Measurements from ENCODE around the gene TNPO3.
"Not testable (repeated sequence)": the region's sequence is repeated elsewhere in the genome, so short reads cannot be mapped to it uniquely, and the experiment has no call there.

TNPO3 gene

GRCh38 chr7:128921866-128922440 lies 133.0 kb downstream of the TNPO3 start:
- DNase-seq (ENCODE audit: low read depth in 2 of 2): no peak

- no peak for DNase-seq (ENCODE audit: low read depth in 2 of 2)
Measured at GRCh38 chr7:128920913-128921582, 133.9 kb downstream of the TNPO3 start.

DNA sequence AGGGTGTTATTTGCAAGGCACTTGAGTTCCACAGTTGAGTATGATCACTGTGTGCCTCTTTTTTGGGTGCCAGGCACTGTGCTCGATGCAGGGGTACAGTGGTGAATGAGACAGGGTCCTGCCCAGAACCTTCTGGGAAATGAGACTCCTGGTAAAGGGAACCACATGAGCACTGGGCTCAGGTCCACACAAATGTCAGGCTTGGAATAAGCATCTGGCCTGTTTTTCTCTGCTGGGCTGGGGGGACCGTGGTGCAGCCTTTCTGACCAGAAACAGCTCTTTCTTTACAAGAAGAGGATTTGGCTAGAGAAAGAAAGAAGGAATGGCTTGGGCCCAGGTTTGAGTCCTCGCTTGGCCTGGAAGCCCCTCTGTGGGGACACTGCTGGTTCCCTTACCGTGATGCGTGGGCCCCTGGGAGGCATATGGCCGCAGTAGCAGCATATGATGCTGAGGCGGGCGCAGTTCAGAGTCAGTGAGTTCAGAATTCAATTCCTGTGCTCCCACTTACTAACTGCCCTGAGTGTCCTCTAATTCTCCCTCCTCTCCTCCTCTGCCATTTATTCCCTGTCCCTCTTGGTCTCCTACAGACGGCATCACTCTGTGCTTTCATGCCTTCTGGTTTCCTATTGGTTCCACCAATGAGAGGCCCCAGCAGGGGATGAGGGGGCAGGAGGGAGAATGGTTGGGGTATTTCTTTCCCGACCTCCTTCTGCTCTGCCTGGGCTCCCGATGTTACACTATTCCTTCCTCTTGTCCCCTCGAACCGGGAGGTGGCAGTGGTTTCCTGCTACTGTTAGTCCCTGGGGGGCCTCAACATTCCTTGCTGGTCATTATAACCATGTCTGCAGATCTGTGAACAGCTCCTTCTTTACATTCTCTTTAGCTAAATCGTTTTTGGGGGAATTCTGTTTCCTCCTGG lies 134.8 kb downstream of the TNPO3 start:
- DNase-seq (ENCODE audit: low read depth in 2 of 2): no peak

- DNase-seq (ENCODE audit: low read depth in 2 of 2): no peak
Measured at GRCh38 chr7:128919241-128919640, 135.7 kb downstream of the TNPO3 start.

DNA sequence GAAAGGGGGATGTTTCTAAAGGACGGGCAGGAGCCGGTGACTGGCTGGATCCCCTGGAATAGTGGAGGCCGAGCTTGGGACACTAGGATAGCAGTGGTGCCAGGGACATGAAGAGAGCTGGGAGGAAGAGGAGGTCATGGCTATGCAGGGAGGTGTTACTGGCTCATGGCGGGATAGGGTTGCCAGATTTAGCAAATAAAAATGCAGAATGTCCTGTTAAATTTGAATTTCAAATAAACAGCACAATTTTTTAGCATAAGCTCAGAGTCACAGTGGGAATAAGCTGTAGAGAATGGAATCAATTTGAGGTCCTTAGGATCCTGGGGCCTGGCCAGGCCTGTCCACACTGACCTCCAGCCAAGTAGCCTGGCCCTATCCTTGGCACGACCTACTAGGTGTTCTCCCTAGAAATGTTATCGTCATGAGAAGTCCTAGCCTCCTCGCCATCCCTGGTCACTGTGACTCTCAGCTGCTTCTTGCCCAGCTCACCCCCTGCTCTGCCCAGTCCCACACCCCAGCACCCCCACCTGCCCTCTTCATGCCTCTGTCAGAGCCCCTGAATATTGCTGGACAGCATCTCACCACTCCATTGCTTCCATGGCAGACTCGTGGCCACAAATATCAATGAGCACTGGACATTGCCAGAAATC lies 136.8 kb downstream of the TNPO3 start:
- no peak for DNase-seq (ENCODE audit: low read depth in 2 of 2)

DNA sequence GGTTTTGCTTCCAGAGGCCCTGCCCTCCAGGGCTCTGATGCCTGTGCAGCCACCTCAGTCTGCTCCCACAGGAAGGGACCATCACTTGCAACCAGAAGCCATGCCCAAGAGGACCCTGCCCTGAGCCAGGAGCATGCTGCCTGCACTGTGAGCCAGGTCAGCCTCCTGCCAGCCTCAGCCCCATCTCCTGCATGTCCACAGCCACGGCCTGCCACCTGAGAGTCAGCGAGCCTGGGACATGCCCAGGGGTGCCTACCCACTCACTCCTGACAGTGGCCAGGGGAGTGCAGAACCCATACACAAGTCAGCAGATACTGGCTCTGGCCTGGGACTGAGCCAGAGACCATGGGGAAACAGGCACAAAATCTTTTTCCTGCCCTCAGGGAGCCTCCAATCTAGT lies 137.8 kb downstream of the TNPO3 start:
- DNase-seq (ENCODE audit: low read depth in 2 of 2): no peak

- no peak for DNase-seq (ENCODE audit: low read depth in 2 of 2)
Measured at GRCh38 chr7:128916643-128916915, 138.3 kb downstream of the TNPO3 start.

- DNase-seq (ENCODE audit: low read depth in 2 of 2): no peak
Measured at GRCh38 chr7:128915841-128916642, 138.9 kb downstream of the TNPO3 start.

- no peak for DNase-seq (ENCODE audit: low read depth in 2 of 2)
Measured at GRCh38 chr7:128915271-128915819, 139.6 kb downstream of the TNPO3 start.

DNA sequence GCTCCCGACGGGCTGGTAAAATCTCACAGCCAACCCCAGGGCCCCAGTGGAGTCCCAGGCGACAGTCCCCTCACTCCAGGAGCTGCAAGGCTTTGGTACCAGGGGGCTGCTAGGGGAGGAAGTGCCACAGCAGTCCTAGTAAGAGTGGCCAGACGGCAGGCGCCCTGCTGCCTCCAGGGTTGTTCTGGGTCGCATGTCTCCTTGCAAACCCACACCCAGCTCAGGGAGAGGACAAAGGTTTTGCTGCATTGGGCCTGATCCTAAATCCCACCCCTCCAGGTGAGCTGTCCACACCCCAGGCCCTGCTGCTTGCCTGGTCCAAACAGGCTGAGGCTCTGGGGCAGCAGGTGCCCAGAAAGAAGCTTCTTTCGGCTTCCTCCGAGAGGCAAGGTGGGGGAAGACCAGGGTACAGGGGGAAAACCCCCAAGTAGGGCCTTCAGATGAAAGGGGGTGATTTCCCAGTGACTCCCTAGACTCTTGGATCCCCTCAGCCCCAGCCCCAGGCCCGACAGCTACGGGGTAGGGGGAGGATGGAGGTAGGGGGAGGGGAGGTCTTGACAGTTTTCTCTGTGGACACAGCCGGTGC lies 140.3 kb downstream of the TNPO3 start:
- DNase-seq (ENCODE audit: low read depth in 2 of 2): no peak

DNA sequence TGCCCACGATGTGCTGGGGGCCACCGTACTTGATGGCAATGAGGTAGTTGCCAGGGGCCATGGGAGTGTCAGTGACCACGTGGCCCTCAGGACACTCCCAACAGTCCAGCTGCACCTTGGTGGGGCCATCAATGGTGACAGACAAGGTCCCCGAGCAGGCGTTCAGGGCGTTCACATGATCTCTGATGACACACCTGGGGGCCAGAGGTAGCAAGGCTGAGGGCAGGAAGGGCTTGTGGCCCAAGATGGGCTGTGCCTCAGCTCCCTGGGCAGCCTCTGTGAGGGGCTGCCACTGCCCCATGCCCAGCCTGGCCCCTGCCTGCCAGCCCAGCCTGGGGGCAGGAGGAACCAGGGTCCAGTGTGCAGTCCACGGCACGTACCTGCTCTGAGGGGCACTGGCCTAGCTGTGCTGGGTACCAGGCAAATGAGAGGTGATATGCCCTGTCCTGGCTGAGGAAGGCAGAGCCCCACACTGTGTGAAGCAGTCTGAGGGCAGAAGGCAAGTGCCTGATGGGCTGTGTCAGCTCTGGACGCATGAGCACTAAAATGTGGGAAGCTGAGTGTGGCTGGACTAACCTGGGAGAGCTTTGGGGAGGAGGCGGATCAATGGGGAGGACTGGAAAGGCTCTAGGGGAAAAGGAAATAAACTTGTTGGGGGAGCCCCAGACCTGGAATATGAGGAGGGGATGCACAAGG lies 140.9 kb downstream of the TNPO3 start:
- DNase-seq (ENCODE audit: low read depth in 2 of 2): no peak

DNA sequence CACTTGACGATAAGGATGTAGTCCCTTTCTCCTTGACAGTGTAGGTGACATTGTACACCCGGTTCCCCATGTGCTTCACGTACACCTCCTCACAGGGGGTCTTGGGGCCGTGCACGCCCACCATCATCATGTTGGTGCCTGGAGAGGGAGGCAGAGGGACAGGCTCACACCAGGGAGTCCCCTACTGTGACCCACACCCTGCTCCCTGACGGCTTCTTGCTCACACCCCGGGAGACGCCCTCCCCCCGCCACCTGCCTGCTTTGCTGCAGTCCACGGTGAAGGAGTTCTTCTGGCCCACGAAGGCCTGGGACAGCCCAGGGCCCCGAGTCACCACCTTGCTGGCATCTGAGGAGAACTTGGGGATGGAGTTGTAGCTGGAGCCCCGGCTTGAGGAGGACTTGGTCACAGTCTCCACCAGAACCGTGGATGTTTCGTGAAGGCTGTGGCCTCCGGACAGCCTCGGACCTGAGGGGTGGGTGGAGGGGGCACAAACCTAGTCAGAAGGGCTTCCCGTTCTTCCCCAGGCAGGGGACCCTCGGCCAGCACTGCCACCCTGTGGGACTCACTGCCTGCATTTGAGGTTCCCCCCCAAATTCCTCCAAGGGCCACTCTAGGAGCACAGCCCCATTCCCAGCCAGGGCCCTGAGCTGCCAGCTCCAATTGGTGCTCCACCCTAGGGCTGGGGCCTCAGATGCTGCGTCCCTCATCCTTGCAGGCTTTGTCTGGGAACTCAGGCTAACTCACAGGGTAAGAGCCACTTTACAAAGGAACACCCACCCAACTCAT lies 142.0 kb downstream of the TNPO3 start:
- DNase-seq (ENCODE audit: low read depth in 2 of 2): not testable (repeated sequence)

GRCh38 chr7:128912281-128912680 lies 142.6 kb downstream of the TNPO3 start:
- DNase-seq (ENCODE audit: low read depth in 2 of 2): no peak

DNA sequence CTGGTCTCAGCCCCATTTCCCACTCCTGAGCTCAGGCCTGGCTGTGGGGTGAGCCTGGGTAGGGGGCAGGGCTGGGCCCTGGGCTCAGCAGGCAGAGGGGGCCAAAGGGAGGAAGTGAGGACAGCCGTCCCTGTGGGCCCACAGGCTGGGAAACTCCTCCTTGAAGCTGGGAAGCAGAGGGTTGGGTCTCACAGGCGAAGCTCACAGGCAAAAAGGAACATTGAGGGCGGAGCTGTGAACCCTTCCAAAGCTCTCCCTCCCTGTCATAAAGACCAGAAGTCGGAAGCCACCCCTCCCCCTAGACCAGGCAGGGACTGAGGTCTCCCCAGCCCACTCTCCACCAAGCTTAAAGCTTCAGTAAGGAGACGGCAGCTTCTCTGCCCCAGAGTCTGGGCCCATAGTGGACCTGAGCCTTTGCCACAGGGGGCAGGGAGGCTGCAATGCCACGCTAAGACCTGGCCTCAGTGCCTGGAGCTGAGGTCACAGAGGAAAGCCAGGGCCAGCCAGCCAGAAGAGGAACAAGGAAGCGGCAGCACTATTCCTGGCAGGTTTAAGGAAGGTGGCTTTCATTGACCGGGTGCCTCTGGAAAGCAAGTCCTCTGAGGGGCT lies 143.4 kb downstream of the TNPO3 start:
- no peak for DNase-seq (ENCODE audit: low read depth in 2 of 2)

DNA sequence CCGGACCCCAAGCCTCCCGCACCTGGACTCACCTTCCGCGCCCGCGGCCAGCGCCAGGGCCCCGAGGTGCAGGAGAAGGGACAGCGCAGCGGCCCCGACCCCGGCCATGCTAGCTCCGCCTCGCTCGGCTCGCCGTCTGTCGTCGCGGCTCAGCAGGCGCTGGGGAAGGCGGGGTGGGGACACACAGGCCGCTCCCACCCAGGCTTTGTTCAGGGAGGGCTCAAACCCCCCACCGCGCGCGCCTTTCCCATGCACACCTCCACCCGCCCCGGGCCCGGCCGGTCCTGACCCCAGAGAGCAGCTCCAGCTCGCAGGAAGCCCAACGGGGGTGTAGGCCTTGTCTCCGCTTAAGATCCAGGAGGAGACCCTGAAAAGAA lies 144.4 kb downstream of the TNPO3 start, which contains the start of gene KCP:
KCP (minus strand) TSS at position 141 of the 377 bp plus-strand sequence; CDS start at position 108, 33 bp downstream.
- no peak for DNase-seq (ENCODE audit: low read depth in 2 of 2)

DNA sequence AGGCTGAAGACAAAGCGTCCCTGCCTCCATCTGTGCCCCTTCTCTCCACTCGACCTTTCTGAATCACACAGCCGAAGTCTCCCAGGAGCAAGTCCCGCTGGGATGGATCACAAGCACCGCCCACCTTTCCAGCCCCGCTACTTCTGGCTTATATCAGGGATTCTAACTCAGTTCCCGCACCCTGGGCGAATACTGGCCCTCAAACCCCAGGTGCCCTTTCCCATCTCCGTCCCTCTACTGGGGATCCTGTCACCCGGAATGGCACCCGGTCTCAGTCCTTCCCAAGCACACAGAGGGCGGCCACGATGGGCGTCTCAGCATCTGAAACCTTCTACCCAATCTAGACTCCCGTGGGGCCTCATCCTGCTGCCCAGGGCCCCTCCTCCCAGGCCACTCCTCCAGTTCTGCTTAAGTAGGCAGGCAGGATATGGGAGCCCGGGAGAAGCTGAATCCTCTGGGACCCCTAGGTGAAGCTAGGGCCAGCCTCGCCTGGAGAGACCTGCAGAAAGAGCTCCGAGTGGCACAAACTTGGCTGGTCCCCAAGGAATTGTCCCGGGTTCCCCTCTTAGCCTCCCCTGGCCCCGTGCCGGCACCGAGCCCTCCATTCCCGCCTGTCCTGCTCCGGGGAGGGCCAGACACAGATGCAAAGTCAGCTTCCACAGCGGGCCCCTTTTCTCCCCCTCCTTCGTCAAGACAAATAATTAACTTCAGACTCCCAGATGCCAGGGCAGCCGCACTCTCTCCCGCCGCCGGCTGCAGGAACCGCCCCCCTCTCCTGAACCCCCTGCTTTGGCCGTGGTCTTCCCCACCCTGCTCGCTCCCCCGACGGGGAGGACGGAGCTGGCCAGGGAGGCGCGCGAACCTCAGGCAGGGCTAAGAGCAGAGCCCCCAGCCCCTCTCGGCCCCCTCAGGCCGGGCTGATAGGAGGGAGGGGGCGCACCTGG lies 145.0 kb downstream of the TNPO3 start:
- DNase-seq (ENCODE audit: low read depth in 2 of 2): no peak

DNA sequence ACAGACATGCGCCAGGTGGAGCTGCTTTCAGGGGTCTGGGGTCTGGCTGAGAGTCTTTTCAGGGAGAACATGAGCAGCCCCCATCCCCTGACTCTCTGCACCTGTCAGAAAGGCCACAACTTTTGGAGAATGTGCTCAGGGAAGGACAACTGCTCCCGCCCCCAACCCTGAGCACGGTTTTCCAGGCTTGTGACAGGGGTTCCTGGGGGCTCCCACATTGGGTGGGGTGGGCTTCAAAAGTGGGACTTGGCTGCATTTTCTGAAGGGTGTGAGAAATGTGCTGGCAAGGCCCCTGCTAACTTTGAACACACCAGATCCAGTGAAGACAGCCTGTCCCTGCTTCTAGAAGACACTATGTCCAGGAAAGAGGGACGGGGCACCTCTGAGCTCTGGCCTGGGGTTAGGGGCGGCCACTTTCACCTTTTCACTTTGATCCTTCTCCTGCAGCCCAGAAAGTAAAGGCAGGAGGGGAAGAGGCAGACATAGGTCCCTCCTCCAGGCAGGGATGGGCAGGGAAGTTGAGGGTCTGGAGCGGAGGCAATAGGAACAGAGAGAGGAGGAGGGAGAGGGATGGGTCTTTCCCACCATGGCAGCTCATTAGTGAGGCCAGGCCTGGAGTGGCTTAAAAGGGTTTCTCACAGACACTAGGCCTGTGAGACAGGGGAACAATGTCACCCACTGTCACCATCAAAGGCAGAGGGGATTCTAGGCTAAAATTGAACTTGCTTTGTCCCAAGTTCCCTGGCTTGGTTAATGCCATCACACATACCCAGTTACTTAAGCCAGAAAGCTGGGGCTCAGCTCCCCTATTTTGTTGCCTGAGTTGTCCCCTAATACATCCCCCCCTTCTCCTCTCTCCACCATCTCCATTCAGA lies 145.9 kb downstream of the TNPO3 start:
- no peak for DNase-seq (ENCODE audit: low read depth in 2 of 2)
